Measurements from ENCODE around the gene PTCHD1. TPM values are rescaled to one million over a fixed set of nuclear protein-coding genes. Genes with fewer than 3 reads are reported as not detected.

The PTCHD1 gene
- total RNA-seq, 1 donor from 2014 or later, result 0.14 TPM

DNA sequence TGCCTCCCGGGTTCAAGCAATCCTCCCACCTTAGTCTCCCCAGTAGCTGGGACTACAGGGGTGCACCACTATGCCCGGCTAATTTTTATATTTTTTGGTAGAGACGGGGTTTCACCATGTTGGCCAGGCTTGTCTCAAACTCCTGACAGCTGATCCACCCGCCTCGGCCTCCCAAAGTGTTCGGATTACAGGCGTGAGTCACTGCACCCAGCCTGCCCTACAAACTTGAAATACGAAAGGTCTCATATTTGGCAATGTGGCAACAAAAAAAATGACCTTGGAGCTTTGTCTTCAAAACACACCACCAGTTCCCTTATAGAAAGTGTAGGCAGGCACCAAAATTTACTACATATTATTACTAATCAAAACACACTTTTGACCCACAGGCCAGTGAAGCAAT, 22.9 kb upstream of the PTCHD1 start:
- Mint-ChIP-seq H3K27ac (ENCODE audit: unreplicated experiment) (no peak overlapping the region), H3K4me3 (ENCODE audit: unreplicated experiment) (no peak overlapping the region), H3K27me3 (ENCODE audit: low read depth, unreplicated experiment) (no peaks in the 10 kb centered on the region), H3K9me3 (ENCODE audit: unreplicated experiment) (no peaks in the 10 kb centered on the region), H3K36me3 (ENCODE audit: low read depth, unreplicated experiment) (no peaks in the 10 kb centered on the region), H3K4me1 (ENCODE audit: low read depth, unreplicated experiment) (no peaks in the 10 kb centered on the region)
- Histone ChIP-seq H2AFZ (ENCODE audit: low read depth, low read length) (no peak overlapping the region), H3K4me3 (ENCODE audit: insufficient read depth, low read depth, low read length) (no peak overlapping the region), H3K79me2 (ENCODE audit: insufficient read depth, low read length) (no peaks in the 10 kb centered on the region), H4K20me1 (ENCODE audit: insufficient read depth, low read length) (no peaks in the 10 kb centered on the region), H3K27ac (ENCODE audit: low read depth, low read length) (no peak overlapping the region), H3K27me3 (ENCODE audit: insufficient read depth, low read length) (no peaks in the 10 kb centered on the region), H3K9me3 (ENCODE audit: insufficient read depth, low read depth, low read length) (no peaks in the 10 kb centered on the region), H3K4me1 (ENCODE audit: insufficient read depth, low read length) (no peaks in the 10 kb centered on the region), H3K9ac (ENCODE audit: low read length) (no peak overlapping the region), H3K36me3 (ENCODE audit: insufficient read depth, low read length) (no peaks in the 10 kb centered on the region), H3K4me2 (ENCODE audit: low read length) (no peak overlapping the region)
- TF ChIP-seq, protein P1, sequence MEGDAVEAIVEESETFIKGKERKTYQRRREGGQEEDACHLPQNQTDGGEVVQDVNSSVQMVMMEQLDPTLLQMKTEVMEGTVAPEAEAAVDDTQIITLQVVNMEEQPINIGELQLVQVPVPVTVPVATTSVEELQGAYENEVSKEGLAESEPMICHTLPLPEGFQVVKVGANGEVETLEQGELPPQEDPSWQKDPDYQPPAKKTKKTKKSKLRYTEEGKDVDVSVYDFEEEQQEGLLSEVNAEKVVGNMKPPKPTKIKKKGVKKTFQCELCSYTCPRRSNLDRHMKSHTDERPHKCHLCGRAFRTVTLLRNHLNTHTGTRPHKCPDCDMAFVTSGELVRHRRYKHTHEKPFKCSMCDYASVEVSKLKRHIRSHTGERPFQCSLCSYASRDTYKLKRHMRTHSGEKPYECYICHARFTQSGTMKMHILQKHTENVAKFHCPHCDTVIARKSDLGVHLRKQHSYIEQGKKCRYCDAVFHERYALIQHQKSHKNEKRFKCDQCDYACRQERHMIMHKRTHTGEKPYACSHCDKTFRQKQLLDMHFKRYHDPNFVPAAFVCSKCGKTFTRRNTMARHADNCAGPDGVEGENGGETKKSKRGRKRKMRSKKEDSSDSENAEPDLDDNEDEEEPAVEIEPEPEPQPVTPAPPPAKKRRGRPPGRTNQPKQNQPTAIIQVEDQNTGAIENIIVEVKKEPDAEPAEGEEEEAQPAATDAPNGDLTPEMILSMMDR (IDR thresholded peaks at IDR 0.05; ENCODE audit: insufficient read depth, low read depth, low read length), result no peak
- no peak for TF ChIP-seq EZH2 (IDR thresholded peaks at IDR 0.05; ENCODE audit: insufficient read depth, low read length)
- DNase-seq (ENCODE audit: low read depth), result no peak
- FAIRE-seq, result no peak

GRCh38 chrX:23312136-23312535, 22.5 kb upstream of the PTCHD1 start:
- Histone ChIP-seq H3K27ac (ENCODE audit: low read depth, low read length) (no peak overlapping the region), H3K36me3 (ENCODE audit: insufficient read depth, low read length) (no peaks in the 10 kb centered on the region), H3K4me2 (ENCODE audit: low read length) (no peak overlapping the region), H3K4me3 (ENCODE audit: insufficient read depth, low read depth, low read length) (no peak overlapping the region), H3K27me3 (ENCODE audit: insufficient read depth, low read length) (no peaks in the 10 kb centered on the region), H3K4me1 (ENCODE audit: insufficient read depth, low read length) (no peaks in the 10 kb centered on the region), H4K20me1 (ENCODE audit: insufficient read depth, low read length) (no peaks in the 10 kb centered on the region), H2AFZ (ENCODE audit: low read depth, low read length) (no peak overlapping the region), H3K79me2 (ENCODE audit: insufficient read depth, low read length) (no peaks in the 10 kb centered on the region), H3K9me3 (ENCODE audit: insufficient read depth, low read depth, low read length) (no peaks in the 10 kb centered on the region), H3K9ac (ENCODE audit: low read length) (no peak overlapping the region)
- Mint-ChIP-seq H3K4me1 (ENCODE audit: low read depth, unreplicated experiment) (no peaks in the 10 kb centered on the region), H3K9me3 (ENCODE audit: unreplicated experiment) (no peaks in the 10 kb centered on the region), H3K4me3 (ENCODE audit: unreplicated experiment) (no peak overlapping the region), H3K36me3 (ENCODE audit: low read depth, unreplicated experiment) (no peaks in the 10 kb centered on the region), H3K27me3 (ENCODE audit: low read depth, unreplicated experiment) (no peaks in the 10 kb centered on the region), H3K27ac (ENCODE audit: unreplicated experiment) (no peak overlapping the region)
- no peak for DNase-seq (ENCODE audit: low read depth)
- TF ChIP-seq, protein P1 (IDR thresholded peaks at IDR 0.05; ENCODE audit: insufficient read depth, low read depth, low read length), result no peak
- TF ChIP-seq EZH2 (IDR thresholded peaks at IDR 0.05; ENCODE audit: insufficient read depth, low read length), result no peak
- peak; percentile 26 for FAIRE-seq

GRCh38 chrX:23317799-23318724, 16.6 kb upstream of the PTCHD1 start:
- FAIRE-seq, result no peak
- Histone ChIP-seq H3K9ac (ENCODE audit: low read length) (no peak overlapping the region), H3K4me1 (ENCODE audit: insufficient read depth, low read length) (no peaks in the 10 kb centered on the region), H3K9me3 (ENCODE audit: insufficient read depth, low read depth, low read length) (no peaks in the 10 kb centered on the region), H2AFZ (ENCODE audit: low read depth, low read length) (no peak overlapping the region), H3K4me2 (ENCODE audit: low read length) (no peak overlapping the region), H3K79me2 (ENCODE audit: insufficient read depth, low read length) (no peaks in the 10 kb centered on the region), H3K27me3 (ENCODE audit: insufficient read depth, low read length) (no peaks in the 10 kb centered on the region), H4K20me1 (ENCODE audit: insufficient read depth, low read length) (no peaks in the 10 kb centered on the region), H3K36me3 (ENCODE audit: insufficient read depth, low read length) (no peaks in the 10 kb centered on the region), H3K4me3 (ENCODE audit: insufficient read depth, low read depth, low read length) (no peak overlapping the region), H3K27ac (ENCODE audit: low read depth, low read length) (no peak overlapping the region)
- Mint-ChIP-seq H3K27me3 (ENCODE audit: low read depth, unreplicated experiment) (peaks cover 2% of the 10 kb centered on the region), H3K4me1 (ENCODE audit: low read depth, unreplicated experiment) (no peaks in the 10 kb centered on the region), H3K9me3 (ENCODE audit: unreplicated experiment) (no peaks in the 10 kb centered on the region), H3K27ac (ENCODE audit: unreplicated experiment) (no peak overlapping the region), H3K4me3 (ENCODE audit: unreplicated experiment) (no peak overlapping the region), H3K36me3 (ENCODE audit: low read depth, unreplicated experiment) (no peaks in the 10 kb centered on the region)
- no peak for TF ChIP-seq EZH2 (IDR thresholded peaks at IDR 0.05; ENCODE audit: insufficient read depth, low read length)
- TF ChIP-seq, protein P1 (IDR thresholded peaks at IDR 0.05; ENCODE audit: insufficient read depth, low read depth, low read length), result peak; percentile 55
- DNase-seq (ENCODE audit: low read depth), result no peak

Measured in astrocyte (in vitro differentiated cells and primary cell).